ENCODE data around the gene PTPRK. TPM values are rescaled to one million over a fixed set of nuclear protein-coding genes. Genes with fewer than 3 reads are reported as not detected.

Gene PTPRK
- total and polyA plus RNA-seq, 4 donors = 8.2 to 224 (median 42.9) TPM

GRCh38 chr6:128323011-128323410, 197.4 kb downstream of the PTPRK start:
- Histone ChIP-seq H3K9ac (ENCODE audit: insufficient read depth in 1 of 2, low read length in 2 of 2) (no peak overlapping the region), H3K27ac (ENCODE audit: low read depth in 1 of 2, low read length in 1 of 2) (no peak overlapping the region), H3K9me3 (ENCODE audit: control insufficient read depth in 4 of 4, insufficient read depth in 3 of 4, low read length in 3 of 4) (peaks cover 0 to 3% (median 0%) of the 10 kb centered on the region in 4 donors), H3K36me3 (ENCODE audit: control insufficient read depth in 4 of 4, insufficient read depth in 4 of 4, low read length in 4 of 4) (peaks cover 0 to 7% (median 1%) of the 10 kb centered on the region in 4 donors), H3K4me3 (no peak overlapping the region), H3K27me3 (ENCODE audit: control insufficient read depth in 3 of 3, insufficient read depth in 3 of 3, low read length in 2 of 3) (no peaks in the 10 kb centered on the region), H3K4me1 (ENCODE audit: control insufficient read depth in 5 of 5, insufficient read depth in 5 of 5, low read length in 5 of 5) (peaks cover 0 to 10% (median 0%) of the 10 kb centered on the region in 5 donors)
- DNase-seq = no peak
- TF ChIP-seq CTCF (IDR thresholded peaks at IDR 0.05; ENCODE audit: control extremely low read depth, extremely low read depth) = no peak
- WGBS, 2 donors = 81 to 89% methylated on average over 1 of the region's 1 CpG
- no peak for ATAC-seq (ENCODE audit: insufficient read depth, low FRiP score)

DNA sequence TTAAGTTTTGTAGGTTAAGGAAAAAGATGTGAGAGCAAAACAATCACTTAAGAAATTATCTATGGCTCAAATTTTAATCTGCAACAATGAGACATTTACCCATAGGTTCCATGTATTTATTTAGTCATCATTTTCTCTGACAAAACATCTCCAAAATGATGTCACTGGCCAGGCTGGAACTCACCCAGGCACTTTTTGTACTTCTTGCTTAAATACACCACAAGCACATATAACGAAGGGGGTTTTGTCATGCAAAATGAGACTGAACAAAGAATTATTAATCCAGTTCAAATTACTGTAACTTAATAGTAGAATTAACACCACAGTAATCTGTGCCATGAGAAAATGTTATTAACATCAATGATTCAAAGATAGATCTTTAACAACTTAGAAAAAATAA, 200.5 kb downstream of the PTPRK start:
- Histone ChIP-seq H3K4me1 (ENCODE audit: control insufficient read depth in 5 of 5, insufficient read depth in 5 of 5, low read length in 5 of 5) (peaks cover 0 to 18% (median 0%) of the 10 kb centered on the region in 5 donors), H3K27ac (ENCODE audit: low read depth in 1 of 2, low read length in 1 of 2) (no peak overlapping the region), H3K36me3 (ENCODE audit: control insufficient read depth in 4 of 4, insufficient read depth in 4 of 4, low read length in 4 of 4) (peaks cover 0 to 4% (median 0%) of the 10 kb centered on the region in 4 donors), H3K27me3 (ENCODE audit: control insufficient read depth in 3 of 3, insufficient read depth in 3 of 3, low read length in 2 of 3) (no peaks in the 10 kb centered on the region), H3K4me3 (no peak overlapping the region), H3K9me3 (ENCODE audit: control insufficient read depth in 4 of 4, insufficient read depth in 3 of 4, low read length in 3 of 4) (no peaks in the 10 kb centered on the region), H3K9ac (ENCODE audit: insufficient read depth in 1 of 2, low read length in 2 of 2) (no peak overlapping the region)
- DNase-seq (no peak), ATAC-seq (ENCODE audit: insufficient read depth, low FRiP score) (no peak)
- 90% methylated on average over 1 of the region's 1 CpG for WGBS, 2 donors
- no peak for TF ChIP-seq CTCF (IDR thresholded peaks at IDR 0.05; ENCODE audit: control extremely low read depth, extremely low read depth)

GRCh38 chr6:128319157-128319556, 201.2 kb downstream of the PTPRK start:
- H3K36me3 ChIP-seq (ENCODE audit: control insufficient read depth in 4 of 4, insufficient read depth in 4 of 4, low read length in 4 of 4) = peaks cover 0 to 4% (median 0%) of the 10 kb centered on the region in 4 donors

More at GRCh38 chr6:128319157-128319556, 201.2 kb downstream of the PTPRK start:
- TF ChIP-seq CTCF (IDR thresholded peaks at IDR 0.05; ENCODE audit: control extremely low read depth, extremely low read depth) = no peak
- DNase-seq (no peak), ATAC-seq (ENCODE audit: insufficient read depth, low FRiP score) (no peak)
- WGBS, 2 donors = 84 to 90% methylated on average over 3 of the region's 3 CpGs
- H3K27ac ChIP-seq (ENCODE audit: low read depth in 1 of 2, low read length in 1 of 2) = no peak overlapping the region
- peaks cover 0 to 15% (median 0%) of the 10 kb centered on the region in 5 donors for H3K4me1 ChIP-seq (ENCODE audit: control insufficient read depth in 5 of 5, insufficient read depth in 5 of 5, low read length in 5 of 5)
- no peak overlapping the region for H3K9ac ChIP-seq (ENCODE audit: insufficient read depth in 1 of 2, low read length in 2 of 2)
- no peaks in the 10 kb centered on the region for H3K9me3 ChIP-seq (ENCODE audit: control insufficient read depth in 4 of 4, insufficient read depth in 3 of 4, low read length in 3 of 4)
- H3K27me3 ChIP-seq (ENCODE audit: control insufficient read depth in 3 of 3, insufficient read depth in 3 of 3, low read length in 2 of 3) = no peaks in the 10 kb centered on the region
- H3K4me3 ChIP-seq = no peak overlapping the region

Measured in lung (tissue), 12 donors.